Uterus (tissue), 2 donors: ENCODE results near the gene THRAP3.

Source experiments
- POLR2A ChIP-seq, 2 donors: fragments of 450-650 bp; IDR thresholded peaks; one replicate each; pipeline ENCODE4 v1.6.1; 2016; ENCODE audit warnings: antibody characterized with exemption in 2 of 2, mild to moderate bottlenecking in 1 of 2, moderate library complexity in 1 of 2
- TF ChIP-seq, protein P1 (sequence below), 4 experiments: fragments of 200-600 bp in 2 of 4; fragments of 450-650 bp in 2 of 4; sonication (generic) in 2 of 4; IDR thresholded peaks; one replicate each; pipeline ENCODE4 v1.5.1; 2016 to 2019; ENCODE audit warnings: antibody characterized with exemption in 4 of 4, mild to moderate bottlenecking in 2 of 4, moderate library complexity in 1 of 4

DNA sequence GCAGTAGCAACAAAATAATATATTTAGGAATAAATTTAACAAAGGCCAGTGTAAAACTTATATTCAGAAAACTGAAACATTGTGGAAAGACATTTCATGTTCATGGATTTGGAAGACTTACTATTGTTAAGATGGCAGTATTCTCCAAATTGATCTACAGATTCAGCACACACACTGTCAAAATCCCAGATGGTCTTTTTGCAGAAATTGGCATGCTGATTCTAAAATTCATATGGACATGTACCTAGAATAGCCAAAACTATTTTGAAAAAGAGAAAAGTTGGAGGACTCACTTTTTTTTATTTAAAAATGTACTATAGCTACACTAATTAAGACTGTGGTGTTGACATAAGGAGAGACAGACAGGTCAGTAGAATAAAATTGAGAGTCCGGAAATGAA lies 50.0 kb downstream of the THRAP3 start:
- TF ChIP-seq, protein P1, sequence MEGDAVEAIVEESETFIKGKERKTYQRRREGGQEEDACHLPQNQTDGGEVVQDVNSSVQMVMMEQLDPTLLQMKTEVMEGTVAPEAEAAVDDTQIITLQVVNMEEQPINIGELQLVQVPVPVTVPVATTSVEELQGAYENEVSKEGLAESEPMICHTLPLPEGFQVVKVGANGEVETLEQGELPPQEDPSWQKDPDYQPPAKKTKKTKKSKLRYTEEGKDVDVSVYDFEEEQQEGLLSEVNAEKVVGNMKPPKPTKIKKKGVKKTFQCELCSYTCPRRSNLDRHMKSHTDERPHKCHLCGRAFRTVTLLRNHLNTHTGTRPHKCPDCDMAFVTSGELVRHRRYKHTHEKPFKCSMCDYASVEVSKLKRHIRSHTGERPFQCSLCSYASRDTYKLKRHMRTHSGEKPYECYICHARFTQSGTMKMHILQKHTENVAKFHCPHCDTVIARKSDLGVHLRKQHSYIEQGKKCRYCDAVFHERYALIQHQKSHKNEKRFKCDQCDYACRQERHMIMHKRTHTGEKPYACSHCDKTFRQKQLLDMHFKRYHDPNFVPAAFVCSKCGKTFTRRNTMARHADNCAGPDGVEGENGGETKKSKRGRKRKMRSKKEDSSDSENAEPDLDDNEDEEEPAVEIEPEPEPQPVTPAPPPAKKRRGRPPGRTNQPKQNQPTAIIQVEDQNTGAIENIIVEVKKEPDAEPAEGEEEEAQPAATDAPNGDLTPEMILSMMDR (IDR thresholded peaks at IDR 0.05), result no peak
- no peak for TF ChIP-seq POLR2A (IDR thresholded peaks at IDR 0.05)
